ENCODE data around the gene MCEMP1. TPM values are rescaled to one million over a fixed set of nuclear protein-coding genes. Genes with fewer than 3 reads are reported as not detected.

Gene MCEMP1
- total and polyA plus RNA-seq, 2 donors = 0.26 to 1.1 TPM

GRCh38 chr19:7670150-7670783 lies 6.6 kb upstream of the MCEMP1 start:
- 2% methylated on average over 43 of the region's 43 CpGs for WGBS
- Histone ChIP-seq H3K36me3 (ENCODE audit: insufficient read depth) (no peaks in the 10 kb centered on the region), H3K4me3 (ENCODE audit: low read depth, low read length) (no peak overlapping the region), H3K27ac (ENCODE audit: low read depth) (no peak overlapping the region), H3K4me1 (ENCODE audit: insufficient read depth) (no peaks in the 10 kb centered on the region)
- no peak for DNase-seq (ENCODE audit: extremely low spot score)

- Histone ChIP-seq H3K27ac (ENCODE audit: low read depth) (no peak overlapping the region), H3K4me1 (ENCODE audit: insufficient read depth) (no peaks in the 10 kb centered on the region), H3K4me3 (ENCODE audit: low read depth, low read length) (no peak overlapping the region), H3K36me3 (ENCODE audit: insufficient read depth) (no peaks in the 10 kb centered on the region)
- WGBS = 22% methylated on average over 9 of the region's 9 CpGs
- no peak for DNase-seq (ENCODE audit: extremely low spot score)
Observed at GRCh38 chr19:7670790-7671189, 6.1 kb upstream of the MCEMP1 start.

DNA sequence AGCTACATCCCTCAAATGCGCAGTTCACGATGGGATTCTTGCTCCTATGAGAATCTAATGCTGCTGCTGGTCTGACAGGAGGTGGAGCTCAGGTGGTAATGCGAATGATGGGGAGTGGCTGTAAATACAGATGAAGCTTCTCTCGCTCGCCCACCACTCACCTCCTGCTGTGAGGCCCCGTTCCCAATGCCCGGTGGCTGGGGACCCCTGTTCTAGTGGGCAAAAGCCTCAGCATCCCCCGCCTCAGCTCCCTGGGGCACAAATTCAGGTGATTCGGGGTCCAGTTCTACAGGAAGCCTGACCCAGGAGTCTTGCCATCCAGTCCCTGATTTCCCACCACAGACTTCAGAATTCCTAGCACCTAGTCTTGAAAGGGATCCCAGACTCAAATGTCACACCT lies 4.4 kb upstream of the MCEMP1 start:
- Histone ChIP-seq H3K4me3 (ENCODE audit: low read depth, low read length) (no peak overlapping the region), H3K27ac (ENCODE audit: low read depth) (no peak overlapping the region), H3K36me3 (ENCODE audit: insufficient read depth) (no peaks in the 10 kb centered on the region), H3K4me1 (ENCODE audit: insufficient read depth) (no peaks in the 10 kb centered on the region)
- DNase-seq (ENCODE audit: extremely low spot score) = no peak
- 42% methylated on average over 9 of the region's 9 CpGs for WGBS

GRCh38 chr19:7674010-7675005 lies 2.6 kb upstream of the MCEMP1 start:
- H3K27ac ChIP-seq (ENCODE audit: low read depth) = no peak overlapping the region
- H3K4me3 ChIP-seq (ENCODE audit: low read depth, low read length) = no peak overlapping the region
- H3K4me1 ChIP-seq (ENCODE audit: insufficient read depth) = no peaks in the 10 kb centered on the region
- H3K36me3 ChIP-seq (ENCODE audit: insufficient read depth) = no peaks in the 10 kb centered on the region
- DNase-seq (ENCODE audit: extremely low spot score) = no peak
- WGBS = 49% methylated on average over 21 of the region's 21 CpGs

GRCh38 chr19:7676376-7676775 lies 514 bp upstream of the MCEMP1 start:
- WGBS = 36% methylated on average over 7 of the region's 7 CpGs
- no peak for DNase-seq (ENCODE audit: extremely low spot score)

GRCh38 chr19:7677669-7678311 lies 900 bp downstream of the MCEMP1 start:
- Histone ChIP-seq H3K27ac (ENCODE audit: low read depth) (no peak overlapping the region), H3K36me3 (ENCODE audit: insufficient read depth) (no peaks in the 10 kb centered on the region), H3K4me1 (ENCODE audit: insufficient read depth) (no peaks in the 10 kb centered on the region), H3K4me3 (ENCODE audit: low read depth, low read length) (no peak overlapping the region)
- 58% methylated on average over 12 of the region's 12 CpGs for WGBS
- DNase-seq (ENCODE audit: extremely low spot score) = no peak

More at GRCh38 chr19:7676376-7676775, 514 bp upstream of the MCEMP1 start:
- Histone ChIP-seq H3K27ac (ENCODE audit: low read depth) (no peak overlapping the region), H3K36me3 (ENCODE audit: insufficient read depth) (no peaks in the 10 kb centered on the region), H3K4me1 (ENCODE audit: insufficient read depth) (no peaks in the 10 kb centered on the region), H3K4me3 (ENCODE audit: low read depth, low read length) (no peak overlapping the region)

GRCh38 chr19:7678971-7679751 lies 2.3 kb downstream of the MCEMP1 start:
- no peaks in the 10 kb centered on the region for H3K36me3 ChIP-seq (ENCODE audit: insufficient read depth)
- no peaks in the 10 kb centered on the region for H3K4me1 ChIP-seq (ENCODE audit: insufficient read depth)
- no peak overlapping the region for H3K4me3 ChIP-seq (ENCODE audit: low read depth, low read length)
- 54% methylated on average over 30 of the region's 30 CpGs for WGBS
- DNase-seq (ENCODE audit: extremely low spot score) = no peak
- H3K27ac ChIP-seq (ENCODE audit: low read depth) = no peak overlapping the region

GRCh38 chr19:7679771-7680605 lies 3.1 kb downstream of the MCEMP1 start:
- Histone ChIP-seq H3K4me1 (ENCODE audit: insufficient read depth) (no peaks in the 10 kb centered on the region), H3K36me3 (ENCODE audit: insufficient read depth) (no peaks in the 10 kb centered on the region), H3K4me3 (ENCODE audit: low read depth, low read length) (no peak overlapping the region), H3K27ac (ENCODE audit: low read depth) (no peak overlapping the region)
- 46% methylated on average over 22 of the region's 22 CpGs for WGBS
- no peak for DNase-seq (ENCODE audit: extremely low spot score)

- Histone ChIP-seq H3K27ac (ENCODE audit: low read depth) (peak within 1 kb of the TSS; percentile 79), H3K4me3 (ENCODE audit: low read depth, low read length) (peak within 1 kb of the TSS; percentile 95), H3K36me3 (ENCODE audit: insufficient read depth) (no peaks in the 10 kb centered on the region), H3K4me1 (ENCODE audit: insufficient read depth) (no peaks in the 10 kb centered on the region)
- DNase-seq (ENCODE audit: extremely low spot score) = peak; percentile 41
- under 1% methylated on average over 79 of the region's 79 CpGs for WGBS
Observed at GRCh38 chr19:7680606-7681339, 3.9 kb downstream of the MCEMP1 start, which contains the start of gene TRAPPC5. TRAPPC5 (plus strand) TSS chr19:7680833; CDS start chr19:7682254, 1,421 bp downstream.

DNA sequence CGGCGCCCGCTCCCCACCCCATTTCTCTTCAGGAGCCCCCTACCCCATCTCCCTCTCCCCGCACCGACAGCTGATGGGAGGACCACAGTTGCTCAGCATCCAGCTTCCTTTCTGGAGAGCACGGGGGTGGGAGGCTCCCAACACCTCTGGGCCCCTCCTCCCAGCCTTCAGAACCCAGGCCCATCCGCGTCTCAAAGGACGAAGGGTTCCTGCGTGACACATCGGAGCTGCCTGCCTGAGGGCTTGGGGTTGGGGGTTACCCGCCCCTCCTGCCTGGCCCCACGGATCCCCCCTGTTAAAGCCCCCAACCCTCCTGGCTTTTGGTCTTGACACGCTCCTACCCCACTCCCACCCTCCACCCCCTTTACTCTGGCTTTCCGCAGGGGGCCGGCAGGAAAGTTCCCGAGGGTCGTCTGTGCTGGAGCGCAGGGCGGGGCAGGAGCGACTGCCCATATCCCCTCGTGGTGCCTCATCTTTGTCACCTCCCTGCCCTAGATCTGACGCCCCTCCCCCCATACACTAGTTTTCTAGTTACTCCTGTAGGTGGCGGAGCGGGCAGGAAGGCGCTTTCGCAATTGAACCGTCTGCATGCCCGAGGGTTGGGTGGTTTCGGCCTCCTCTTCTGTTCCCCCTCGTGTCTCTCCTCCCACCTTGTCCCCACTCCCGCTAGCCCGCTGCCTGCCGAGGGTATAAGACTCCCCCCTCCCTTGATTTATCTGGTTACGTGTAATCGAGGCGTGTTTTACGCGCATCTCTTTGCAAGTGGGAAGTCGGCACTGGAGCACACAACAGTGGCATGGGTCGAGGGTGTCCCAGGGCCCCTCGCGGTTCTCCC lies 4.7 kb downstream of the MCEMP1 start:
- 4% methylated on average over 43 of the region's 43 CpGs for WGBS
- H3K36me3 ChIP-seq (ENCODE audit: insufficient read depth) = no peaks in the 10 kb centered on the region
- DNase-seq (ENCODE audit: extremely low spot score) = peak; percentile 36
- H3K4me3 ChIP-seq (ENCODE audit: low read depth, low read length) = peak overlapping the region; percentile 95
- H3K4me1 ChIP-seq (ENCODE audit: insufficient read depth) = no peaks in the 10 kb centered on the region
- H3K27ac ChIP-seq (ENCODE audit: low read depth) = no peak overlapping the region

GRCh38 chr19:7682175-7682855 lies 5.4 kb downstream of the MCEMP1 start:
- Histone ChIP-seq H3K4me3 (ENCODE audit: low read depth, low read length) (no peak overlapping the region), H3K4me1 (ENCODE audit: insufficient read depth) (no peaks in the 10 kb centered on the region), H3K27ac (ENCODE audit: low read depth) (no peak overlapping the region), H3K36me3 (ENCODE audit: insufficient read depth) (no peaks in the 10 kb centered on the region)
- DNase-seq (ENCODE audit: extremely low spot score) = no peak
- 71% methylated on average over 74 of the region's 74 CpGs for WGBS
